IgD-negative memory B cell (primary cell): ENCODE data around the gene NLE1. TPM values are rescaled to one million over a fixed set of nuclear protein-coding genes. Genes with fewer than 3 reads are reported as not detected.
"Not testable (repeated sequence)": the region's sequence is repeated elsewhere in the genome, so short reads cannot be mapped to it uniquely, and the experiment has no call there.

Source experiments
- H3K27ac Mint-ChIP-seq, 3 donors: one replicate each; pipeline ENCODE4 v1.8.0; 2020 to 2022; ENCODE audit warnings: mild to moderate bottlenecking in 3 of 3, mixed read lengths in 3 of 3, moderate library complexity in 1 of 3
- H3K27me3 Mint-ChIP-seq: one replicate; pipeline ENCODE4 v1.8.0; 2021; ENCODE audit warnings: mixed read lengths
- H3K36me3 Mint-ChIP-seq: one replicate; pipeline ENCODE4 v1.8.0; 2020; ENCODE audit warnings: mild to moderate bottlenecking, mixed read lengths
- H3K4me1 Mint-ChIP-seq, 3 donors: one replicate each; pipeline ENCODE4 v1.8.0; 2020 to 2022; ENCODE audit warnings: mixed read lengths in 3 of 3, mild to moderate bottlenecking in 1 of 3
- H3K4me3 Mint-ChIP-seq, 4 donors: one replicate each; pipeline ENCODE4 v1.8.0; 2020 to 2022; ENCODE audit warnings: mild to moderate bottlenecking in 4 of 4, mixed read lengths in 4 of 4, moderate library complexity in 3 of 4
- H3K9me3 Mint-ChIP-seq, 3 donors: one replicate each; pipeline ENCODE4 v1.8.0; 2020 to 2021; ENCODE audit warnings: mixed read lengths in 3 of 3, mild to moderate bottlenecking in 1 of 3
- polyA plus RNA-seq: library from polyadenylated mRNA; unstranded; fragments of 300-500 nt; fragmentation: Illumina TruSeq; gene quantifications from one replicate; pipeline ENCODE4 v1.2.3, GENCODE V29; 2021

NLE1 gene
- polyA plus RNA-seq, 1 donor from 2014 or later, result 6.0 TPM

- Mint-ChIP-seq H3K27me3 (peaks cover 8% of the 10 kb centered on the region), H3K9me3 (no peaks in the 10 kb centered on the region), H3K36me3 (no peaks in the 10 kb centered on the region), H3K4me1 (no peaks in the 10 kb centered on the region), H3K4me3 (no peak overlapping the region), H3K27ac (no peak overlapping the region)
These were observed 10.5 kb upstream of the NLE1 start for GRCh38 chr17:35152421-35153140.

- not testable (repeated sequence) for H3K4me1 Mint-ChIP-seq, H3K4me3 Mint-ChIP-seq, H3K36me3 Mint-ChIP-seq, H3K27ac Mint-ChIP-seq, H3K27me3 Mint-ChIP-seq, H3K9me3 Mint-ChIP-seq
These were observed 9.0 kb upstream of the NLE1 start for GRCh38 chr17:35151080-35151479.

GRCh38 chr17:35149941-35150340 is 7.8 kb upstream of the NLE1 start:
- H3K27me3 Mint-ChIP-seq, result peaks cover 8% of the 10 kb centered on the region
- no peaks in the 10 kb centered on the region for H3K9me3 Mint-ChIP-seq
- no peak overlapping the region for H3K4me3 Mint-ChIP-seq
- H3K4me1 Mint-ChIP-seq, result no peaks in the 10 kb centered on the region
- no peaks in the 10 kb centered on the region for H3K36me3 Mint-ChIP-seq
- H3K27ac Mint-ChIP-seq, result no peak overlapping the region

- Mint-ChIP-seq H3K36me3 (no peaks in the 10 kb centered on the region), H3K4me3 (no peak overlapping the region), H3K27me3 (peaks cover 7% of the 10 kb centered on the region), H3K4me1 (peaks cover 0 to 4% (median 0%) of the 10 kb centered on the region in 3 donors), H3K27ac (no peak overlapping the region), H3K9me3 (no peaks in the 10 kb centered on the region)
These were observed 6.0 kb upstream of the NLE1 start for GRCh38 chr17:35148144-35148543.

GRCh38 chr17:35147375-35147905 is 5.3 kb upstream of the NLE1 start, which contains the start of gene UNC45B:
Gene UNC45B, plus strand, starts transcription at chr17:35147817. Its CDS starts 447 bp downstream, at chr17:35148264.
- H3K4me3 Mint-ChIP-seq, result no peak within 1 kb of the TSS
- no peaks in the 10 kb centered on the region for H3K9me3 Mint-ChIP-seq
- no peak within 1 kb of the TSS for H3K27ac Mint-ChIP-seq
- H3K36me3 Mint-ChIP-seq, result no peaks in the 10 kb centered on the region
- peaks cover 7% of the 10 kb centered on the region for H3K27me3 Mint-ChIP-seq
- H3K4me1 Mint-ChIP-seq, result peaks cover 0 to 4% (median 0%) of the 10 kb centered on the region in 3 donors

GRCh38 chr17:35146214-35146833 is 4.2 kb upstream of the NLE1 start:
- Mint-ChIP-seq H3K4me1 (peaks cover 2 to 6% (median 4%) of the 10 kb centered on the region in 3 donors), H3K27me3 (peaks cover 7% of the 10 kb centered on the region), H3K9me3 (no peaks in the 10 kb centered on the region), H3K4me3 (no peak overlapping the region), H3K36me3 (no peaks in the 10 kb centered on the region), H3K27ac (no peak overlapping the region)

- Mint-ChIP-seq H3K27ac (no peak overlapping the region), H3K9me3 (no peaks in the 10 kb centered on the region), H3K4me3 (peak overlapping the region in 1 of 4 donors; percentile 49)
These were observed 2.7 kb upstream of the NLE1 start for GRCh38 chr17:35144840-35145239.

GRCh38 chr17:35142467-35142796 is 329 bp upstream of the NLE1 start:
- Mint-ChIP-seq H3K4me1 (peaks cover 4 to 6% (median 6%) of the 10 kb centered on the region in 3 donors), H3K4me3 (peak overlapping the region; percentile 87 to 95 (median 91)), H3K27ac (peak overlapping the region in 1 of 3 donors; percentile 76), H3K9me3 (no peaks in the 10 kb centered on the region), H3K27me3 (no peaks in the 10 kb centered on the region), H3K36me3 (no peaks in the 10 kb centered on the region)

More at GRCh38 chr17:35144840-35145239, 2.7 kb upstream of the NLE1 start:
- peaks cover 4 to 6% (median 6%) of the 10 kb centered on the region in 3 donors for H3K4me1 Mint-ChIP-seq
- no peaks in the 10 kb centered on the region for H3K36me3 Mint-ChIP-seq
- H3K27me3 Mint-ChIP-seq, result peaks cover 7% of the 10 kb centered on the region

GRCh38 chr17:35138218-35138617 is 3.9 kb downstream of the NLE1 start:
- no peaks in the 10 kb centered on the region for H3K27me3 Mint-ChIP-seq
- peaks cover 4% of the 10 kb centered on the region for H3K36me3 Mint-ChIP-seq
- peak overlapping the region in 2 of 4 donors; percentile 32 to 78 for H3K4me3 Mint-ChIP-seq
- no peaks in the 10 kb centered on the region for H3K9me3 Mint-ChIP-seq
- peaks cover 2 to 6% (median 4%) of the 10 kb centered on the region in 3 donors for H3K4me1 Mint-ChIP-seq
- H3K27ac Mint-ChIP-seq, result no peak overlapping the region

- H3K9me3 Mint-ChIP-seq, result no peaks in the 10 kb centered on the region
- H3K4me3 Mint-ChIP-seq, result no peak overlapping the region
- no peaks in the 10 kb centered on the region for H3K4me1 Mint-ChIP-seq
- H3K27me3 Mint-ChIP-seq, result no peaks in the 10 kb centered on the region
- H3K27ac Mint-ChIP-seq, result no peak overlapping the region
- peaks cover 5% of the 10 kb centered on the region for H3K36me3 Mint-ChIP-seq
These were observed 6.8 kb downstream of the NLE1 start for GRCh38 chr17:35135322-35135721.

GRCh38 chr17:35132816-35133550 is 9.1 kb downstream of the NLE1 start:
- peaks cover 0 to 1% (median 0%) of the 10 kb centered on the region in 3 donors for H3K4me1 Mint-ChIP-seq
- no peaks in the 10 kb centered on the region for H3K9me3 Mint-ChIP-seq
- peaks cover 5% of the 10 kb centered on the region for H3K36me3 Mint-ChIP-seq
- H3K27me3 Mint-ChIP-seq, result no peaks in the 10 kb centered on the region
- no peak overlapping the region for H3K27ac Mint-ChIP-seq
- H3K4me3 Mint-ChIP-seq, result no peak overlapping the region

GRCh38 chr17:35132099-35132498 is 10.0 kb downstream of the NLE1 start:
- H3K36me3 Mint-ChIP-seq, result peaks cover 5% of the 10 kb centered on the region
- no peak overlapping the region for H3K27ac Mint-ChIP-seq
- peaks cover 0 to 1% (median 0%) of the 10 kb centered on the region in 3 donors for H3K4me1 Mint-ChIP-seq
- no peak overlapping the region for H3K4me3 Mint-ChIP-seq
- H3K9me3 Mint-ChIP-seq, result no peaks in the 10 kb centered on the region
- no peaks in the 10 kb centered on the region for H3K27me3 Mint-ChIP-seq

- Mint-ChIP-seq H3K27ac (peak overlapping the region in 1 of 3 donors; percentile 59), H3K9me3 (no peaks in the 10 kb centered on the region), H3K4me3 (no peak overlapping the region)
These were observed 11.7 kb downstream of the NLE1 start for GRCh38 chr17:35130392-35130791.

GRCh38 chr17:35129973-35130351 is 12.1 kb downstream of the NLE1 start:
- Mint-ChIP-seq H3K36me3 (peaks cover 5% of the 10 kb centered on the region), H3K27me3 (no peaks in the 10 kb centered on the region), H3K4me1 (peaks cover 0 to 1% (median 0%) of the 10 kb centered on the region in 3 donors), H3K9me3 (no peaks in the 10 kb centered on the region), H3K27ac (no peak overlapping the region), H3K4me3 (no peak overlapping the region)

More at GRCh38 chr17:35130392-35130791, 11.7 kb downstream of the NLE1 start:
- no peaks in the 10 kb centered on the region for H3K27me3 Mint-ChIP-seq
- peaks cover 5% of the 10 kb centered on the region for H3K36me3 Mint-ChIP-seq
- peaks cover 0 to 1% (median 0%) of the 10 kb centered on the region in 3 donors for H3K4me1 Mint-ChIP-seq
